ENCODE measurements around the gene ZNF626. TPM values are rescaled to one million over a fixed set of nuclear protein-coding genes. Genes with fewer than 3 reads are reported as not detected.

ZNF626 gene
- total RNA-seq (2021) (1.4 and 2.2 TPM in 2 replicates), Bru-seq, nascent RNA (percentile 43 among the genes with signal in this experiment), BruChase-seq, experiment 1, labeled RNA remaining after a 2-hour chase (percentile 52 among the genes with signal in this experiment), BruChase-seq, experiment 2, labeled RNA remaining after a 6-hour chase (percentile 52 among the genes with signal in this experiment)
- long read RNA-seq, partial matches to known transcripts = 0 of 1 reads
- long read RNA-seq, other reads (novel, unspliced or antisense) = 1 of 1 reads

DNA sequence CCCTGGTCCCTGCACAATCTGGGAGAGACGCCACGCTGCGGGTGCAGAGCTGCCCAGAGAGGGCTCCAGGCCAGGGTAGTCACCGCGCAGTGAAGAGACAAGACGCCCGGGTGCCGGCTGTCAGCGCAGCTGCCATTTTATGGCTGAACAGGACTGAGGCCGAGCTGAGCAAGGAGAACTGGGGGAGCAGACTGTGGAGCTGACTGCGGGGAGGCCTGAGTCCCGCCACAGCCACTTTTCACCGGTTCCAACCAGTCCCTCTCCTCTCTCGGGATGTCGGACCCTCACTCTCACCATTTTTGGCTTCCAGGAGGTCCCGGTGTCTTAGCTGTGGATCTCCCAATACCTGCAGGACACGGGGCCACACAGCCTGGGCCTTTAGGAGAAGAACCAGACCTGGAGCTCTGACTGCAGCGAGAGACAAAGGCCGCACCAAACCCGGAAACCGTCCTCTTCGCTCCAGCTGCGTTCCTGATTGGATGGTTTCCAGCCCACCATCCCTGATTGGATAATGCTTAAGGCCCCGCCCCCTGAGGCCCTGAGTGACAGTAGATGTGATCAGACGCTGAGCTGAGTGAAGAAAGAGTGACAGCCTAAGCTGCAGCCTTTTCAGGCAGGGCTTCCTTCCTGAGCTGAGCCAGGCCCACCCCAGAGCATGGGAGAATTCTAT, at the start of gene ZNF626:
Gene ZNF626 (minus strand): TSS at position 422 of the 670 bp plus-strand sequence. CDS start 125 bp downstream, at position 297.
- POLR2A ChIA-PET (ENCODE audit: low non-redundant PET) = no interaction called here

GRCh38 chr19:20669263-20669662, 7.9 kb upstream of the ZNF626 start:
- H3K36me3 ChIP-seq (ENCODE audit: insufficient read depth, low read length, poor library complexity, severe bottlenecking) = no peaks in the 10 kb centered on the region
- H3K27me3 ChIP-seq (replicated peaks; ENCODE audit: insufficient read depth, low read depth, low read length, poor library complexity) = no peaks in the 10 kb centered on the region
- no peak for DNase-seq (ENCODE audit: low spot score)
- CTCF ChIA-PET = no interaction called here
- H3K4me1 ChIP-seq (ENCODE audit: insufficient read depth, low read length, poor library complexity, severe bottlenecking) = no peaks in the 10 kb centered on the region
- no peak overlapping the region for H3K4me3 ChIP-seq (ENCODE audit: low read depth, low read length, poor library complexity, severe bottlenecking)
- no peak for TF ChIP-seq EZH2 (IDR thresholded peaks at IDR 0.05; ENCODE audit: borderline replicate concordance, low read depth, low read length, poor library complexity, severe bottlenecking)
- TF ChIP-seq, protein P1, sequence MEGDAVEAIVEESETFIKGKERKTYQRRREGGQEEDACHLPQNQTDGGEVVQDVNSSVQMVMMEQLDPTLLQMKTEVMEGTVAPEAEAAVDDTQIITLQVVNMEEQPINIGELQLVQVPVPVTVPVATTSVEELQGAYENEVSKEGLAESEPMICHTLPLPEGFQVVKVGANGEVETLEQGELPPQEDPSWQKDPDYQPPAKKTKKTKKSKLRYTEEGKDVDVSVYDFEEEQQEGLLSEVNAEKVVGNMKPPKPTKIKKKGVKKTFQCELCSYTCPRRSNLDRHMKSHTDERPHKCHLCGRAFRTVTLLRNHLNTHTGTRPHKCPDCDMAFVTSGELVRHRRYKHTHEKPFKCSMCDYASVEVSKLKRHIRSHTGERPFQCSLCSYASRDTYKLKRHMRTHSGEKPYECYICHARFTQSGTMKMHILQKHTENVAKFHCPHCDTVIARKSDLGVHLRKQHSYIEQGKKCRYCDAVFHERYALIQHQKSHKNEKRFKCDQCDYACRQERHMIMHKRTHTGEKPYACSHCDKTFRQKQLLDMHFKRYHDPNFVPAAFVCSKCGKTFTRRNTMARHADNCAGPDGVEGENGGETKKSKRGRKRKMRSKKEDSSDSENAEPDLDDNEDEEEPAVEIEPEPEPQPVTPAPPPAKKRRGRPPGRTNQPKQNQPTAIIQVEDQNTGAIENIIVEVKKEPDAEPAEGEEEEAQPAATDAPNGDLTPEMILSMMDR (conservative IDR thresholded peaks at IDR 0.05; ENCODE audit: low read depth, low read length) = no peak
- peaks cover 27% of the 10 kb centered on the region for H3K9me3 ChIP-seq (ENCODE audit: low read depth, low read length, poor library complexity, severe bottlenecking)
- intact Hi-C loops (cut with micrococcal nuclease; ENCODE audit: unreplicated experiment) = no loop called here
- no peak overlapping the region for H3K27ac ChIP-seq (ENCODE audit: low read depth, low read length, poor library complexity, severe bottlenecking)
- no TSS peak for BruUV-seq (replicated peaks)
- POLR2A ChIA-PET (ENCODE audit: low non-redundant PET) = no interaction called here

More for the DNA sequence above, at the start of gene ZNF626:
- Histone ChIP-seq H3K4me1 (ENCODE audit: insufficient read depth, low read length, poor library complexity, severe bottlenecking) (no peaks in the 10 kb centered on the region), H3K36me3 (ENCODE audit: insufficient read depth, low read length, poor library complexity, severe bottlenecking) (no peaks in the 10 kb centered on the region), H3K4me3 (ENCODE audit: low read depth, low read length, poor library complexity, severe bottlenecking) (peak within 1 kb of the TSS; percentile 35), H3K9me3 (ENCODE audit: low read depth, low read length, poor library complexity, severe bottlenecking) (peaks cover 9% of the 10 kb centered on the region), H3K27me3 (replicated peaks; ENCODE audit: insufficient read depth, low read depth, low read length, poor library complexity) (no peaks in the 10 kb centered on the region), H3K27ac (ENCODE audit: low read depth, low read length, poor library complexity, severe bottlenecking) (no peak within 1 kb of the TSS)
- intact Hi-C loops (cut with micrococcal nuclease; ENCODE audit: unreplicated experiment) = no loop called here
- BruUV-seq (replicated peaks) = no TSS peak
- DNase-seq (ENCODE audit: low spot score) = peak; percentile 62
- CTCF ChIA-PET = no interaction called here
- TF ChIP-seq, protein P1 (conservative IDR thresholded peaks at IDR 0.05; ENCODE audit: low read depth, low read length) = no peak
- TF ChIP-seq EZH2 (IDR thresholded peaks at IDR 0.05; ENCODE audit: borderline replicate concordance, low read depth, low read length, poor library complexity, severe bottlenecking) = no peak

DNA sequence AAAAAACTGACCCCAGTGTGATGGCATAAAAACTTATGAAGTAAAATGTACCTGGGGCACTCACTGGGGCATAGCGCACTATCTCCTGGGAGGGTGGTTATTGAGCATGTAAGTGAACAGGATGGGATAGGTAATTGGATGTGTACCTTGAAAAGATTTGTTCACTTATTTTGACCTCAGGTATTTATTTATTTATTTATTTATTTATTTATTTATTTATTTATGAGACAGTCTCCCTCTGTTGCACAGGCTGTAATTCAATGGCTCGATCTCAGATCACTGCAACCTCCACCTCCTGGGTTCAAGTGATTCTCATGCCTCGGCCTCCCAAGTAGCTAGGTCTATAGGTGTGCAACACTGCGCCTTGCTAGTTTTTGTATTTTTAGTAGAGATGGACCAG, 5.9 kb upstream of the ZNF626 start:
- TF ChIP-seq, protein P1 (conservative IDR thresholded peaks at IDR 0.05; ENCODE audit: low read depth, low read length) = no peak
- no peak for TF ChIP-seq EZH2 (IDR thresholded peaks at IDR 0.05; ENCODE audit: borderline replicate concordance, low read depth, low read length, poor library complexity, severe bottlenecking)
- no peak for DNase-seq (ENCODE audit: low spot score)
- ChIA-PET POLR2A (ENCODE audit: low non-redundant PET) (no interaction called here), CTCF (no interaction called here)
- Histone ChIP-seq H3K4me3 (ENCODE audit: low read depth, low read length, poor library complexity, severe bottlenecking) (no peak overlapping the region), H3K36me3 (ENCODE audit: insufficient read depth, low read length, poor library complexity, severe bottlenecking) (no peaks in the 10 kb centered on the region), H3K4me1 (ENCODE audit: insufficient read depth, low read length, poor library complexity, severe bottlenecking) (no peaks in the 10 kb centered on the region), H3K9me3 (ENCODE audit: low read depth, low read length, poor library complexity, severe bottlenecking) (peaks cover 16% of the 10 kb centered on the region), H3K27ac (ENCODE audit: low read depth, low read length, poor library complexity, severe bottlenecking) (no peak overlapping the region), H3K27me3 (replicated peaks; ENCODE audit: insufficient read depth, low read depth, low read length, poor library complexity) (no peaks in the 10 kb centered on the region)
- intact Hi-C loops (cut with micrococcal nuclease; ENCODE audit: unreplicated experiment) = no loop called here
- no TSS peak for BruUV-seq (replicated peaks)

All from A673 (cell line).